Measurements from ENCODE around the gene ACAP2. TPM values are rescaled to one million over a fixed set of nuclear protein-coding genes. Genes with fewer than 3 reads are reported as not detected.

Gene ACAP2
- polyA plus RNA-seq, 3 donors = 32.0 to 37.2 (median 33.8) TPM

DNA sequence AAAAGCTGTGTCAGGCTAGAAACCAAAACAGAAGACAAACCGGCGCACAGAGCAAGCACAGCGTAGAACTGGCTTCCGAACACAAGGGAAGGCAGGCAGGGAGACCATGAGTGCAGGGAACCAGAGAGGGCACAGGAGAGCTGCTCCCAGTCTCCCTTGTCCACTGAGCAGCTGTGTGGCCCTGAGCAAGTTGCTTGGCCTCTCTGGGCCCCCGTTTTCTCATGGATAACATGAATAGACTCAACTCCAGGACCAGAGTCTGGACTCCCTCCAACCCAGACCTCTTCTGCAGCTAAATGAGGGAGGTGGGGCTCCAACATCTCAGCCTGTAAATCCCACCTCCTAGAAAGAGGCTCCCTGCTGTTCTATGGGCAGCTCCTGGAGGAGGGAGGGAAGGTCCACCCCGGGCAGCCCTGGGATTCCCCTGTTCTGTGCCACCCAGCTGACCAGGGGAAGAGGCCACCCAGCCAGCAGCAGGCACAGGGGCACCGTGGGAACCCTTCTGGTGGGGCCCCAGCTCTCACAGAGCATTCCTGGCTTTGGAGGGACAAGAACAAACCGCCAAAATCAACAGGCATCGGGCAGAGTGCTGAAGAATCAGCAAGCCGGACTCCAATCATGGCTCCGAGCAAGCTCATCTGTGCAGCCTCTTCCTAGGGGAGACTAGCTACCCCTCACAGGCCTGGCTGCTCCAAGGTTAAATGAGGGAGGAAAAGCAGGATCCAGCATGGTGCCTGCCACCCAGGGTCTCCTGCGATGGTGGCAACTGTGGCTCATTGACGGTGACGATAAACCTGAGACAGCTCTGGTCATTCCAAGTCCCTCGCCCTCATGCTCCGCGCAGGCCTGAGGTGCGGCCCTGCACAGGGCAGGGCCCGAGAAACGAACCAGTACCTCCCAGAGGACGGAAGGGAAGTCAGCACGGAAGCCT is 187.0 kb downstream of the ACAP2 start:
- no peak for DNase-seq (ENCODE audit: extremely low read depth in 1 of 11, low read depth in 9 of 11, low spot score in 4 of 11)

DNA sequence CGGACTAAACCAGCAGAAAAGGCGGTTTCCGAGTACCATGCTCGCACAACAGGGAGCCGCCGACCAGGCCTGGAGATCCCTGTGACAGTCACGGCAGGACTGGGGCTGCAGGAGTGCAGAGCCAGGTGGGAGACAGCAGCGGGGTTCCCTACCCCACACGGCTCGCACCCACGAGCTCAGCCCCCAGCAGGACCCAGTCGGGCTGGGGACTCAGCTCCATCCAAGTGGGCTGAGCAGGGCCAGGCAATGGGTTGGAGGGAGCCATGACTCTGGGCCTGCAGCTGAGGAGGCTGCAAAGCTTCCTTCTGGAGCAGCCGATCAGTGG is 187.7 kb downstream of the ACAP2 start:
- no peak for DNase-seq (ENCODE audit: extremely low read depth in 1 of 11, low read depth in 9 of 11, low spot score in 4 of 11)

GRCh38 chr3:195254454-195255175 is 188.2 kb downstream of the ACAP2 start:
- no peak for DNase-seq (ENCODE audit: extremely low read depth in 1 of 11, low read depth in 9 of 11, low spot score in 4 of 11)

- DNase-seq (ENCODE audit: extremely low read depth in 1 of 11, low read depth in 9 of 11, low spot score in 4 of 11) = no peak
These were observed 188.8 kb downstream of the ACAP2 start for GRCh38 chr3:195253923-195254432.

GRCh38 chr3:195251336-195252065 is 191.3 kb downstream of the ACAP2 start:
- DNase-seq (ENCODE audit: extremely low read depth in 1 of 11, low read depth in 9 of 11, low spot score in 4 of 11) = no peak

DNA sequence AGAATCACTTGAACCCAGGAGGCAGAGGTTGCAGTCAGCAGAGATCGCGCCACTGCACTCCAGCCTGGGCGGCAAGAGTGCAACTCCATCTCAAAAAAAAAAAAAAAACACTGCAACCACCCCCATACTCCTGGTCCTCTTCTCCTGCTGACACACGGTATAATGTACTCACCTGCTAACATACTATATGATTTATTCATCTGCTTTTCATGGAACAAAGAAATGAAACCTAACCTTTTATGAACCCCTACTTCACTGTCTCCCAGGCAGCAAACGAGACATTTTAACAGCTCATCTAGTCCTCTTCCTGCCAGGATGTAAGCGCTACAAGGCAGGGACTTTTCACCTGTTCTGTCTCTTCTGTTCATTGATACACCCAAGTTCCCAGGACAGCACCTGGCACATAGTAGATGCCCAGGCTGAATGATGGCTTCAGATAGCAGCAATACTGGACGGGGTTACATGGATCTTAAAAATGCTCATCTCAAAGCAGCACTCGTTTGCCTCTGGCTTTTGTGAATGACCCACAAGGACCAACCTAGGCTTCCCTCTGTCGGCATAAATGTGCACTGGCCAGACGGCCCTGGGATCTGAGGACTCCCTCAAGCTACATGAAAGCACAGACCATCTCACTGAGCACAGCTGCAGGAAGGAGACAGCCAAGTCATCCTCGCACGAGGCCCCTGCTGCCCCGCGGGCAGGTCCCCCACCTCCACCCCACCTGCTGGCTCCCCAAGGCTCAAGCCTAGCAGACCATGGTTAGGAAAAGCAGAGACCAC is 192.2 kb downstream of the ACAP2 start:
- DNase-seq (ENCODE audit: extremely low read depth in 1 of 11, low read depth in 9 of 11, low spot score in 4 of 11) = no peak

DNA sequence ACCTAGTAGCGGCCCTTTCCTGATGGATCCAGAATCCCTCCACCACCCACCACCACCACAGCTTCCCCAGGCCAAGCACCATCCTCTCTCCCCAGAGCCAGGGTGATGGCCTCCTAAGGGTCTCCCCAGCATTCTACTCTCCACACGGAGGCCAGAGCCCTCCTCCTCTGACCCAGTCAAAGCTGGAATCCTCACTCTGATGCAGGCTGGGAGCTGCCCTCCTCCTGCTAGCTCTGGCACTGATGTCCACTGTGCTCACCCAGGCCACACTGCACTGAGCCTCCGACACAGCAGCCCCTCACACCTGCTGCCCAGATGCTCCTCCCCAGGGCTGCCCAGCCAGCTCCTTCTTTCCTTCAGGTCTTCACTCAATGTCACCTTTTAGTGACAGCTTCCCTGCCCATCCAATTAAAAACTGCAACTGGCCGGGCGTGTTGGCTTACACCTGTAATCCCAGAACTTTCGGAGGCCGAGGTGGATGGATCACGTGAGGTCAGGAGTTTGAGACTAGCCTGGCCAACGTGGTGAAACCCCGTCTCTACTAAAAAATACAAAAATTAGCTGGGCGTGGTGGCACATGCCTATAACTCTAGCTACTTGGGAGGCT is 192.9 kb downstream of the ACAP2 start:
- DNase-seq (ENCODE audit: extremely low read depth in 1 of 11, low read depth in 9 of 11, low spot score in 4 of 11) = no peak

- DNase-seq (ENCODE audit: extremely low read depth in 1 of 11, low read depth in 9 of 11, low spot score in 4 of 11) = no peak
These were observed 193.6 kb downstream of the ACAP2 start for GRCh38 chr3:195249057-195249770.

GRCh38 chr3:195248281-195248680 is 194.5 kb downstream of the ACAP2 start:
- no peak for DNase-seq (ENCODE audit: extremely low read depth in 1 of 11, low read depth in 9 of 11, low spot score in 4 of 11)

- no peak for DNase-seq (ENCODE audit: extremely low read depth in 1 of 11, low read depth in 9 of 11, low spot score in 4 of 11)
These were observed 195.0 kb downstream of the ACAP2 start for GRCh38 chr3:195247863-195248189.

GRCh38 chr3:195247086-195247862 is 195.5 kb downstream of the ACAP2 start:
- DNase-seq (ENCODE audit: extremely low read depth in 1 of 11, low read depth in 9 of 11, low spot score in 4 of 11) = no peak

DNA sequence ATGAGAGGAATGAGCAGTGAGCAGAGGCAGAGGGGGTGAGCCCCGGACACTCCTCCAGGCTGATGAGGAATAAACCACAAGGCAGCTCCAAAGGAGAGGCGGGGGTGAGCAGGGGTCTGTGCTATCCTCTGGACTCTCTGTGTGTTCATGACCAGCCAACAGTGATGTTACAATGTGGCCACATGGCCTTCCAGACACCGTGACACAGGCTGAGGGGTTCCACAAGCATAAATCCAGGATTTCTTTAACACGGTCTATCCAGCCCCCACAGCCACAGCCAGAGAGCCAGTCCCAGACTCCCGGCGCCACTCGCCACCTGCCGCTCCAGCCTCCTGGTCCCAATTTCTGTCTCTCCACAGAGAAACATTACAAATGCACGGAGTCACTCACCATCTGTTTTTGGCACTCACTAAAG is 196.2 kb downstream of the ACAP2 start:
- DNase-seq (ENCODE audit: extremely low read depth in 1 of 11, low read depth in 9 of 11, low spot score in 4 of 11) = no peak

DNA sequence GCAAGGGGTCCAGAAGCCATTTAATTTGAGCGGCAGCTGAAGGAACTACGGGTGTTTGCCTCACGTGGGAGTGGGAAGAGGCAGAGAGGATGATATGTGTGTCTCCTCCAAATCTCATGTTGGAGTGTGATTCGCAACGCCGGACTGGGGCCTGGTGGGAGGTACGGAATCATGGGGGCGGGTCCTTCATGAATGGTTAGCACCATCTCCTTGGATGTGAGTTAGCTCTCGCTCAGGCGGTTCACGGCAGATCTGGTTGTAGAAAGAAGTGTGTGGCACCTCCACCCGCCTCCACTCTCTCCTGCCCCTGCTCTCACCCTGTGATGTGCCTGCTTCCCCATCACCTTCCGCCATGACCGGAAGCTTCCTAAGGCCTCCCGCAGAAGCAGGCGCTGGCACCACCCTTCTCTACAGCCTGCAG is 197.3 kb downstream of the ACAP2 start:
- DNase-seq (ENCODE audit: extremely low read depth in 1 of 11, low read depth in 9 of 11, low spot score in 4 of 11) = no peak

- no peak for DNase-seq (ENCODE audit: extremely low read depth in 1 of 11, low read depth in 9 of 11, low spot score in 4 of 11)
These were observed 201.0 kb downstream of the ACAP2 start for GRCh38 chr3:195241592-195242355.

- no peak for DNase-seq (ENCODE audit: extremely low read depth in 1 of 11, low read depth in 9 of 11, low spot score in 4 of 11)
These were observed 201.9 kb downstream of the ACAP2 start for GRCh38 chr3:195240939-195241338.

DNA sequence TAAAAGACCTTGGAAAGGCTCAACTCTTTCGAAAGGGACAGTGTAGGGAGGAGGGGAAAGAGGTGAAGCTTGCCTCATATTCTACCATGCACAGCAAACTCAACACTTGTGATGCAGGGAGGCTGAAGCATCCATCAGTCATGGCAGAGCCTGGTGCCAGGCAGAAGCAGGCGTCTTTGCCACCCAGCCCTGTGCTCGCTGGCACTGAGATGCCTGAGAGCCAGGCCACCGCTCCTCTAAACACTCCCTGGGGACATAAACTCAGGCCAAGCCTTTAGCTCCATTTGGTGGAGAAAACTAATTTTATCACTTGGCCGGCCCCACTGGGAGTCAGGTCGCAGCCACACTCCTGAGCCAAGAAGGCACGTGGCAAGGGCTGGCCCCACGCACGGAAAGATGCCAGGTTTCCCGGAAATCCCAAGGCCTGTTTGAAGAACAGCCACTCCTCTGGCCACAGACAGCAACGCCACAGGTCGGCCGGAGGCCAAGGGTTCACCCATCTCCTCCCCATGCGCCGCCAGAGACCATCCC is 202.6 kb downstream of the ACAP2 start:
- no peak for DNase-seq (ENCODE audit: extremely low read depth in 1 of 11, low read depth in 9 of 11, low spot score in 4 of 11)
